Left lung (tissue), 10 donors: ENCODE data around the gene MAPK8. TPM values are rescaled to one million over a fixed set of nuclear protein-coding genes. Genes with fewer than 3 reads are reported as not detected.

Experiments
- ATAC-seq: fragments of 200-7000 bp; cut with Tn5 transposase; one replicate; pipeline ENCODE4 v1.9.1; 2020; ENCODE audit warnings: moderate library complexity
- DNase-seq, 4 donors: peaks; one replicate each; pipeline ENCODE4 v3.0.0-alpha.2; 2013 to 2020
- H3K27ac ChIP-seq, 2 donors: fragments of 200-600 bp; sonication (generic) in 1 of 2; one replicate each; pipeline versions ENCODE4 v1.5.0 to v1.8.0; 2020 to 2021
- H3K27me3 ChIP-seq, 2 donors: fragments of 200-600 bp; sonication (generic) in 1 of 2; one replicate each; pipeline versions ENCODE4 v1.5.0 to v1.8.0; 2020 to 2021
- H3K36me3 ChIP-seq, 2 donors: fragments of 200-600 bp; sonication (generic) in 1 of 2; one replicate each; pipeline versions ENCODE4 v1.5.0 to v1.8.0; 2020 to 2021
- H3K4me1 ChIP-seq, 2 donors: fragments of 200-600 bp; one replicate each; pipeline ENCODE4 v1.8.0; 2021
- H3K4me3 ChIP-seq, 2 donors: fragments of 200-600 bp; sonication (generic) in 1 of 2; one replicate each; pipeline versions ENCODE4 v1.5.0 to v1.8.0; 2020 to 2021; ENCODE audit warnings: mild to moderate bottlenecking in 1 of 2
- H3K9me3 ChIP-seq, 2 donors: fragments of 200-600 bp; sonication (generic) in 1 of 2; one replicate each; pipeline versions ENCODE4 v1.5.0 to v1.8.0; 2020 to 2021
- CTCF ChIP-seq, 2 donors: fragments of 200-600 bp; sonication (generic) in 1 of 2; IDR thresholded peaks; one replicate each; pipeline versions ENCODE4 v1.5.0 to v1.8.0; 2021; ENCODE audit warnings: antibody characterized with exemption in 2 of 2
- intact Hi-C, 2 donors: fragments of 100-400 bp; cut with DNase I; formaldehyde crosslinking; loops; one replicate each; pipeline versions ENCODE4 v1.11.2 to v1.14.2; 2022
- polyA plus RNA-seq, 6 donors: library from polyadenylated mRNA; unstranded; fragments of 120-200 nt; gene quantifications; one replicate each; pipeline ENCODE4 v1.2.1, GENCODE V29; 2013; ENCODE audit not compliant: insufficient read length in 6 of 6
- total RNA-seq, 2 donors: library from RNA; stranded (reverse); fragmentation: NEBNext Ultra II Directional; extraction: Animal tissue kit (Norgen Biotek cat#: 25700); gene quantifications; one replicate each; pipeline ENCODE4 v1.2.1, GENCODE V29; 2021
- donor health status: DM: no; HTN: yes; CAD: no.
- donor health status: DM: no; HTN: no; CAD: no.

The MAPK8 gene
- total and polyA plus RNA-seq, 8 donors: 31.3 to 81.8 (median 71.7) TPM

GRCh38 chr10:48452879-48453412 is 146.5 kb downstream of the MAPK8 start:
- ATAC-seq (no peak), DNase-seq (no peak)
- H3K9me3 ChIP-seq: no peaks in the 10 kb centered on the region
- H3K36me3 ChIP-seq: no peaks in the 10 kb centered on the region
- H3K4me1 ChIP-seq: peaks cover 0 to 14% of the 10 kb centered on the region in 2 donors
- no peak for TF ChIP-seq CTCF (IDR thresholded peaks at IDR 0.05)
- no peak overlapping the region for H3K27ac ChIP-seq
- intact Hi-C loops: no loop called here
- H3K27me3 ChIP-seq: peaks cover 0 to 7% of the 10 kb centered on the region in 2 donors
- H3K4me3 ChIP-seq: no peak overlapping the region

GRCh38 chr10:48453451-48454301 is 147.2 kb downstream of the MAPK8 start:
- Histone ChIP-seq H3K9me3 (no peaks in the 10 kb centered on the region), H3K4me3 (no peak overlapping the region), H3K4me1 (peaks cover 0 to 14% of the 10 kb centered on the region in 2 donors), H3K27me3 (peaks cover 0 to 7% of the 10 kb centered on the region in 2 donors), H3K27ac (no peak overlapping the region), H3K36me3 (no peaks in the 10 kb centered on the region)
- ATAC-seq: peak; percentile 59
- no peak for TF ChIP-seq CTCF (IDR thresholded peaks at IDR 0.05)
- peak in 1 of 4 donors; percentile 29 for DNase-seq
- intact Hi-C loops: no loop called here

- Histone ChIP-seq H3K4me1 (peaks cover 0 to 14% of the 10 kb centered on the region in 2 donors), H3K4me3 (no peak overlapping the region), H3K9me3 (no peaks in the 10 kb centered on the region), H3K27me3 (peaks cover 0 to 7% of the 10 kb centered on the region in 2 donors), H3K36me3 (no peaks in the 10 kb centered on the region), H3K27ac (no peak overlapping the region)
- intact Hi-C loops: no loop called here
- DNase-seq (peak in 1 of 4 donors; percentile 28), ATAC-seq (peak; percentile 39)
- TF ChIP-seq CTCF (IDR thresholded peaks at IDR 0.05): no peak
These were observed 148.0 kb downstream of the MAPK8 start for GRCh38 chr10:48454302-48455054.

- Histone ChIP-seq H3K4me1 (peaks cover 0 to 14% of the 10 kb centered on the region in 2 donors), H3K36me3 (no peaks in the 10 kb centered on the region), H3K4me3 (no peak overlapping the region), H3K27ac (no peak overlapping the region), H3K27me3 (peaks cover 0 to 7% of the 10 kb centered on the region in 2 donors), H3K9me3 (no peaks in the 10 kb centered on the region)
- ATAC-seq (no peak), DNase-seq (peak in 1 of 4 donors; percentile 24)
- no peak for TF ChIP-seq CTCF (IDR thresholded peaks at IDR 0.05)
- intact Hi-C loops: no loop called here
These were observed 148.5 kb downstream of the MAPK8 start for GRCh38 chr10:48455055-48455391.
